SK-N-SH treated with all-trans-retinoic acid at 6 μM for 48 hours (cell line): ENCODE measurements around the gene C6orf120.

Experiments
- ATAC-seq: fragments of 200-7000 bp; cut with Tn5 transposase; 3 replicates; pipeline ENCODE4 v1.9.1; 2020; ENCODE audit warnings: mild to moderate bottlenecking, moderate library complexity
- ARNTL ChIP-seq: fragments of 450-650 bp; formaldehyde crosslinking; IDR thresholded peaks from 2 replicates; pipeline ENCODE4 v1.5.0; 2020; ENCODE audit warnings: low read depth, mild to moderate bottlenecking, moderate library complexity, borderline replicate concordance
- BACH2 ChIP-seq: fragments of 250-450 bp; sonication (Bioruptor Pico); IDR thresholded peaks from 2 replicates; pipeline ENCODE4 v1.9.0; 2021; ENCODE audit warnings: mild to moderate bottlenecking, borderline replicate concordance
- CSDC2 ChIP-seq: fragments of 250-450 bp; sonication (Bioruptor Pico); IDR thresholded peaks from 2 replicates; pipeline ENCODE4 v1.5.0; 2020; ENCODE audit warnings: mild to moderate bottlenecking, moderate library complexity
- ESRRG ChIP-seq: fragments of 250-450 bp; sonication (Bioruptor Pico); IDR thresholded peaks from 2 replicates; pipeline ENCODE4 v1.6.1; 2021; ENCODE audit warnings: mild to moderate bottlenecking
- GLIS3 ChIP-seq: fragments of 250-450 bp; sonication (Bioruptor Pico); IDR thresholded peaks from 2 replicates; pipeline ENCODE4 v1.5.0; 2020; ENCODE audit warnings: mild to moderate bottlenecking, moderate library complexity
- ISL1 ChIP-seq: fragments of 250-450 bp; sonication (Bioruptor Pico); IDR thresholded peaks from 2 replicates; pipeline ENCODE4 v2.1.2; 2022; ENCODE audit warnings: mild to moderate bottlenecking, moderate library complexity
- OSR1 ChIP-seq: fragments of 250-450 bp; sonication (Bioruptor Pico); IDR thresholded peaks from 2 replicates; pipeline ENCODE4 v1.8.0; 2022; ENCODE audit warnings: moderate library complexity, mild to moderate bottlenecking, inconsistent platforms
- PATZ1 ChIP-seq: fragments of 250-450 bp; sonication (Bioruptor Pico); IDR thresholded peaks from 2 replicates; pipeline ENCODE4 v1.8.0; 2020; ENCODE audit warnings: mild to moderate bottlenecking, moderate library complexity, borderline replicate concordance
- POU6F1 ChIP-seq: fragments of 250-450 bp; sonication (Bioruptor Pico); IDR thresholded peaks from 2 replicates; pipeline ENCODE4 v1.8.0; 2021; ENCODE audit warnings: low read depth, mild to moderate bottlenecking, moderate library complexity, borderline replicate concordance
- PPARA ChIP-seq: fragments of 250-450 bp; sonication (Bioruptor Pico); IDR thresholded peaks from 2 replicates; pipeline ENCODE4 v1.5.0; 2020; ENCODE audit warnings: mild to moderate bottlenecking, borderline replicate concordance
- RARB ChIP-seq: fragments of 250-450 bp; sonication (Bioruptor Pico); IDR thresholded peaks from 2 replicates; pipeline ENCODE4 v1.8.0; 2021; ENCODE audit warnings: mild to moderate bottlenecking, moderate library complexity
- TCF4 ChIP-seq: fragments of 250-450 bp; sonication (Bioruptor Pico); IDR thresholded peaks from 2 replicates; pipeline ENCODE4 v1.8.0; 2021; ENCODE audit warnings: mild to moderate bottlenecking, moderate library complexity, borderline replicate concordance
- TOX ChIP-seq: fragments of 250-450 bp; sonication (Bioruptor Pico); IDR thresholded peaks from 2 replicates; pipeline ENCODE4 v1.8.0; 2021; ENCODE audit warnings: mild to moderate bottlenecking, moderate library complexity, borderline replicate concordance
- TSHZ2 ChIP-seq: fragments of 250-450 bp; sonication (Bioruptor Pico); IDR thresholded peaks from 2 replicates; pipeline ENCODE4 v1.5.0; 2020; ENCODE audit warnings: mild to moderate bottlenecking, moderate library complexity
- ZC3H10 ChIP-seq: fragments of 250-450 bp; sonication (Bioruptor Pico); IDR thresholded peaks from 2 replicates; pipeline ENCODE4 v1.5.1; 2021; ENCODE audit warnings: mild to moderate bottlenecking, moderate library complexity
- ZFP3 ChIP-seq: fragments of 250-450 bp; sonication (Bioruptor Pico); IDR thresholded peaks from 2 replicates; pipeline ENCODE4 v1.5.0; 2020; ENCODE audit warnings: mild to moderate bottlenecking, moderate library complexity
- ZFP30 ChIP-seq: fragments of 450-650 bp; formaldehyde crosslinking; IDR thresholded peaks from 2 replicates; pipeline ENCODE4 v1.5.0; 2022; ENCODE audit warnings: mild to moderate bottlenecking, moderate library complexity
- ZNF565 ChIP-seq: fragments of 450-650 bp; formaldehyde crosslinking; conservative IDR thresholded peaks from 2 replicates; pipeline ENCODE4 v1.5.0; 2020; ENCODE audit warnings: low read depth, mild to moderate bottlenecking, moderate library complexity
- ZNF70 ChIP-seq: fragments of 450-650 bp; formaldehyde crosslinking; IDR thresholded peaks from 2 replicates; pipeline ENCODE4 v1.5.0; 2020; ENCODE audit warnings: mild to moderate bottlenecking, moderate library complexity
- ZNF8 ChIP-seq: fragments of 450-650 bp; formaldehyde crosslinking; IDR thresholded peaks from 2 replicates; pipeline ENCODE4 v1.5.0; 2020; ENCODE audit warnings: mild to moderate bottlenecking, moderate library complexity
- TF ChIP-seq, protein P1 (sequence below): fragments of 250-450 bp; sonication (Bioruptor Pico); IDR thresholded peaks from 2 replicates; pipeline ENCODE4 v1.5.1; 2020; ENCODE audit warnings: low read depth, mild to moderate bottlenecking, moderate library complexity

The C6orf120 gene

DNA sequence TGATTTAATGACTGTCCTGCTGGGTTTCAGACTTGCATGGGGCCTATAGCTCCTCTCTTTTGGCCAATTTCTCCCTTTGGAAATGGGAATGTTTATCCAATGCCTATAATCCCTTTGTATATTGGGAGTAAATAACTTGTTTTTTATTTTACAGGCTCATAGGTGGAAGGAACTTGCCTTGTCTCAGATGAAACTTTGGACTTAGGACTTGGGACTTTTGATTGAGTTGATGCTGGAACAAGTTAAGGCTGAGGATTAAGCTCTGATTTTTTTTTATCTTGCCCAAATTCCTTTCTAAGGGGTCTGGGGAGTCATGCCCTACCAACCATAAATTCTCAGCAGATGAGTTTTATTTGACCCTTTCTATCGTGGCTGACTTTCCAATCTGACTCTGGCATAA is 23.6 kb upstream of the C6orf120 start:
- TF ChIP-seq ISL1 (CRISPR knock-in tag) = no peak
- TF ChIP-seq ZC3H10 (CRISPR knock-in tag) = no peak
- TF ChIP-seq ZNF8 (CRISPR knock-in tag) = no peak
- TF ChIP-seq, all 23 proteins: peak for 0
- ATAC-seq = no peak

GRCh38 chr6:169684056-169684455 is 17.9 kb upstream of the C6orf120 start:
- no peak for ATAC-seq
- TF ChIP-seq ESRRG (CRISPR knock-in tag) = no peak
- TF ChIP-seq OSR1 = no peak
- no peak for TF ChIP-seq TCF4 (CRISPR knock-in tag)
- no peak for TF ChIP-seq ZNF565
- no peak for TF ChIP-seq ISL1 (CRISPR knock-in tag)
- no peak for TF ChIP-seq BACH2 (CRISPR knock-in tag)
- no peak for TF ChIP-seq GLIS3 (CRISPR knock-in tag)
- TF ChIP-seq PPARA (CRISPR knock-in tag) = no peak
- TF ChIP-seq ZFP30 (CRISPR knock-in tag) = no peak
- TF ChIP-seq, protein P1, sequence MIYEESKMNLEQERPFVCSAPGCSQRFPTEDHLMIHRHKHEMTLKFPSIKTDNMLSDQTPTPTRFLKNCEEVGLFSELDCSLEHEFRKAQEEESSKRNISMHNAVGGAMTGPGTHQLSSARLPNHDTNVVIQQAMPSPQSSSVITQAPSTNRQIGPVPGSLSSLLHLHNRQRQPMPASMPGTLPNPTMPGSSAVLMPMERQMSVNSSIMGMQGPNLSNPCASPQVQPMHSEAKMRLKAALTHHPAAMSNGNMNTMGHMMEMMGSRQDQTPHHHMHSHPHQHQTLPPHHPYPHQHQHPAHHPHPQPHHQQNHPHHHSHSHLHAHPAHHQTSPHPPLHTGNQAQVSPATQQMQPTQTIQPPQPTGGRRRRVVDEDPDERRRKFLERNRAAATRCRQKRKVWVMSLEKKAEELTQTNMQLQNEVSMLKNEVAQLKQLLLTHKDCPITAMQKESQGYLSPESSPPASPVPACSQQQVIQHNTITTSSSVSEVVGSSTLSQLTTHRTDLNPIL (CRISPR knock-in tag) = no peak
- TF ChIP-seq ARNTL (CRISPR knock-in tag) = no peak

GRCh38 chr6:169685860-169686259 is 16.1 kb upstream of the C6orf120 start:
- no peak for ATAC-seq
- no peak for TF ChIP-seq ZNF70 (CRISPR knock-in tag)
- no peak for TF ChIP-seq POU6F1 (CRISPR knock-in tag)
- no peak for TF ChIP-seq RARB (CRISPR knock-in tag)
- no peak for TF ChIP-seq CSDC2 (CRISPR knock-in tag)
- TF ChIP-seq TOX (CRISPR knock-in tag) = no peak
- TF ChIP-seq ZNF8 (CRISPR knock-in tag) = no peak
- TF ChIP-seq ZC3H10 (CRISPR knock-in tag) = no peak
- TF ChIP-seq TCF4 (CRISPR knock-in tag) = no peak
- TF ChIP-seq OSR1 = no peak
- no peak for TF ChIP-seq ZFP30 (CRISPR knock-in tag)
- no peak for TF ChIP-seq BACH2 (CRISPR knock-in tag)
- no peak for TF ChIP-seq ZFP3 (CRISPR knock-in tag)
- no peak for TF ChIP-seq GLIS3 (CRISPR knock-in tag)
- TF ChIP-seq PATZ1 = no peak
- no peak for TF ChIP-seq ESRRG (CRISPR knock-in tag)
- no peak for TF ChIP-seq ARNTL (CRISPR knock-in tag)
- TF ChIP-seq, protein P1 (CRISPR knock-in tag) = no peak
- no peak for TF ChIP-seq ISL1 (CRISPR knock-in tag)

GRCh38 chr6:169689287-169689686 is 12.6 kb upstream of the C6orf120 start:
- TF ChIP-seq ZFP30 (CRISPR knock-in tag) = no peak
- no peak for TF ChIP-seq ZNF8 (CRISPR knock-in tag)
- TF ChIP-seq ISL1 (CRISPR knock-in tag) = no peak
- TF ChIP-seq ARNTL (CRISPR knock-in tag) = no peak
- no peak for TF ChIP-seq TSHZ2 (CRISPR knock-in tag)

More at GRCh38 chr6:169689287-169689686, 12.6 kb upstream of the C6orf120 start:
- no peak for ATAC-seq
